ENCODE measurements around the gene PTPRZ1.
A peak's percentile ranks its signal among the peaks of the same experiment; 100 is the strongest.

PTPRZ1 gene

DNA sequence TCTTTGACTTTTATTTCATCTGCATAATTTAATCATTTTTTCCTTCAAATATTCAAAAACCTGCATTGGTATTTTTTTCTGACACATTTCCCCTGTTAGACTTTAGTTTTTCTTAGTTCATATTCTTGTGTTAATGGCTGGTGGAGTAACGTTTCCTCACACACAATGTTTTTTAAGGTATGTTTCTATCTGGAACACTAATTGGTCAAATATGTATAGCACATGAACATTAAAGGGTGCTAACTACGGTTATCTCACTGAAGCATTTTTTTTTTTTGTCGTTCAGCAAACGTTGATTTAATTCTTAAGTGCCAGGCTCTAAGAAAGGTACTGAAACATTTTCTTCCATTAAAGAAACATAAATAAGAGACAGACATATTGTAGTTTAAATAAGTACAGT, 87.7 kb downstream of the PTPRZ1 start:
- no peak for DNase-seq

DNA sequence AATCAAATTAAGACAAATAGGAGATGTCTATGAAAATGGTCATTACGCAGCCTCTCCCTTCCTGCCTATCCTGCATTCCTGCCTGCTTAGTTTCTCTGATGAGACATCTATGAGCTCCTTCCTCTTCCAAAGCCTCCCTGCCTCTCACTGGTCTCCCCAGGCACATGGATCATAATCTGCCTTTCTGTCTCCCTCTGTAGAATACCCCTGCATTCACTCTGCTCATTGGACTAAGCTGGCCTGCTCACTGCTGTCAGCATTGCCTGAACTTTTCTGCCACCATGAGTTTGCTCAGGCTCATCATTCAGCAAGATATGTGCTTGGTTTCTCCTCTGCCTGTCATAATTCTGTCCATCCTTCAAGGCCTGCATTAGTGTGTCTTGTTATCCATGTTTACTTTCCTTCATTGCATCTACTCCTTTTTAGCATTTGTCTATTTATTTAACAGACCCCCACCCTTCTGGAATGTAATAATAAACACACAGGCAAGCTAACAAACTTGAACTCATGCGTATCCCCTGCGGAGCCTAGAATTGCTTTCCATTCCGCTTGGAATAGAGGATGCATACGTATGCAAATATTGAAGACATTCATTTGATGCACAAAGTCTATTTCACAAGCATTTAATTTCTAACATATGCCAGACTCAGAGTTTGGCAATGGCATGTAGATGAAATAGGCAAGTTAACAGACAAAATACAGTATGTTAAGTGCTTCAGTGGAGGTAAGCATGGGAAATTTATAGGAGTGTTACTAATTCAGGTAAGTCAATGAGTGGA, 88.3 kb downstream of the PTPRZ1 start:
- DNase-seq, result no peak

DNA sequence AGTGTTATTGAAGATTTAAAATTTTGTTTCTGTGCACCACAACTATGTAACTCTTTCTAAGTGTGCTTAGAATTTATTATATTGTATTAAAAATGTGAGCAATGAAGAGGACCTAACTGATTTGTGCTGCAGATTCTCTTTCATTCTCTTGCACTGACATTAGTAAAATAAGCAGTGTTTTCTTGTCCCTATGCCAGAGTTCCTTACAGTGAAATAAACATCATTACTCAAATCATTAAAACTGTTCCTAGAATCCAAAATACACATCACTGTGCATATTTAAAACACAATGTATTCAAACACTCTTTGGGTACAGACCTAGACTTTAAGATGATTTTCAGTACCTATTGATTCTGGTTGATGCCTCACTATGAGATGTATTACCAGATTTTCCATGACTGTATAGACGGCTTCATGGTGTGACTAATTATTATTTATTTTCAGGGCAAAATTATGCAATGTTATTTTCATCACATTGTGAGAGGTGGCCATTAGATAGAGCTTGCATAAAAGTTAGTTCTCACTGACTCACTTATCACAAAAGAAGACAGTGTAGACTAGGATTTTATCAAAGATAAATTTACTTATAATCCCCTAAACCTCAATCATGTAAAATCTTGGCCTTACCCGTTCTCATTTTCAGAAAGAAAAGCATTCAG, 93.4 kb downstream of the PTPRZ1 start:
- no peak for DNase-seq

DNA sequence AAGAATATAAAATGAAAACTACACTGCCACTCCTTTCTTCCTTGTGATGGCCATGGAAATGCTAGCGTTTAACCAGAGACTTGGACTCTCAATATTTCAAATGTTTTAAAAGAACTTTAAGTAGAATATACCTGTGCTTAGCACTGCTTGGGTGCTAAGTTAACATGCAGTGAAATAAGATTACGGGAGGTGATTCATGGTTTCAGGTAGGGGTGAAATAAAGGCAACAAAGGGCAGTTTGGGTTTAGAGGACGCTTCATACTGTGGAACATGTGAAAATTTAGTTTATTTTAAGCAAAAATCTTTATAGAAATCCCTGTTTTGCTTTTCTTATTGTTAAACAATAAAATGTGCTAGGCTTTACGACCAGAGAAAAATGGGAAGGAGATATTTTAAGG, 94.0 kb downstream of the PTPRZ1 start:
- no peak for DNase-seq

DNA sequence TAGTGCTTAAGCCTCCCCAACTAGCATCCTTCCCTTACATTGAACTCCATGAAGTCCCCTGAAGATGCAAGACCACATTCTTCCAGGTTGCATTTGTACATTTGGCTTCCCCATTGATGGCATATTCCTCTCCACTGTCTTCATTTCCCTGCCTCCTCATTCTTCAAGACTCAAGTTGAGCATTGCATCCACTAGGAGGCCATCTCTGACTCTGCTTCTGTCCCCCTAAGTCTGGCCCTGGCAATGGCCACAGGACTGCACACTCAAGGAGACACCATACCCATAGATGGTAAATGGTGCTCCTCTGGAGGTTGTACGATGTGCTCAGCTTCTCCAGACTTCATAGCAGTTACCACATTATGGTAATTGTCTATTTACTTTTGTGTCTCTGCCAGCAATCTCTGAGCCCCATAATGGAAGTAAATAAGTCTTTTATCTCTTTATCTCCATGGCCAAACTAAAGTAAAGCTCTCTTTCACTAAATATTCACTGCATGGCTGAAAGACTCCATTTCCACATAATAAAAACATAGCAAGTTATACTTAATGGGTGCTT, 112.6 kb downstream of the PTPRZ1 start:
- no peak for DNase-seq

DNA sequence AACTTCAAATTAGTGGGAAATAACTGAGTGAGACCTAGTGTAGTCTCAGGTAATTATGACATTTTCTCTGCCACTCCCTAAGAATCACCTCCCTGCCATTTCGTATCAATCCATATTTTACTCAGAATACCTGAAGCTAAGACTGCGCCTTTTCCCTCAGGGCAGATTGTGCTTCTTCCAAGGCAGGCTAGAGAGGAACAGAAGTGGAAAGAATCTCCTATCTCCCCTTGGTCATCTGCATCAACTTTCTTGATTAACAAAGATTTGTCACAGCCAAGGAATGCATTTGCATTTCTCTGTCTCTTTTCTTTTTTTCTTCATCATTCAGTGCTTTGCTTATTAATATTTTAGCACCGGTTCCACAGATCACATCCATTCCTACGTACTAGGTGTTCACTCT, 119.1 kb downstream of the PTPRZ1 start:
- no peak for DNase-seq

DNA sequence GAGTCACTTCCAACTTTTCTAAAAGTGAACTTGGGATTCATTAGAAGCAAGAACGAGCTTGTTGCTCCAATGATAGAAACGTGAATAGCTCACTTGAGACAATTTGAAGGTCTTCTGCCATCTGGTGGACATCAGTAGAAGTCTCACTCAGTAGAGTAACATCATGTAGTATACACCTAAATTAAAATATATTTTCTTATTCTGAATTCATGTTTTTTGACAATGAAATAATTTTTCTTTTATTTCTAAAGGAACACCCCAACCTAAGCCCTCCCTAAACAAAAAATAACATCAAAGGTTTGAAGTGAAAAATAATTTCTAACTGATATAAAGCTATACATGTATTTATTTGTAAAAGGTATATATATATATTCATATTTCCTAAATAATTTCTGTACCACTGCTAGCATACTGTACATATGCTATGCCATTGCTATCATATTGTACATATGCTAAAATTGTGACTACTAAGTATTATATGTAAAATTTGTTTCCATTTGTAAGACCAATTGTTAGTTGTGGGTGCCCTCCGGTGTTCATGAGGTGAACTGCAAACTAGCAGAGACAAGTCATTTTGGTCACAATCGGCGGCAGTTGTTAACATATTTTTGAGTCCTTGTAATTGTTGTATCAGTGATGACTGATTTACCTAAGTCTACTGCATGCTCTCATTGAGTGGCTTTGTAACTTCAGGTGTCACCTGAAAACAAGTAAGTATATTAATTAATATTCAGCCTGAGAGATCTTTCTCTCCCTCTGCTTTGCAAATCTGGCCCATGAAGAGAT, 121.9 kb downstream of the PTPRZ1 start:
- peak; percentile 47 to 69 for DNase-seq

DNA sequence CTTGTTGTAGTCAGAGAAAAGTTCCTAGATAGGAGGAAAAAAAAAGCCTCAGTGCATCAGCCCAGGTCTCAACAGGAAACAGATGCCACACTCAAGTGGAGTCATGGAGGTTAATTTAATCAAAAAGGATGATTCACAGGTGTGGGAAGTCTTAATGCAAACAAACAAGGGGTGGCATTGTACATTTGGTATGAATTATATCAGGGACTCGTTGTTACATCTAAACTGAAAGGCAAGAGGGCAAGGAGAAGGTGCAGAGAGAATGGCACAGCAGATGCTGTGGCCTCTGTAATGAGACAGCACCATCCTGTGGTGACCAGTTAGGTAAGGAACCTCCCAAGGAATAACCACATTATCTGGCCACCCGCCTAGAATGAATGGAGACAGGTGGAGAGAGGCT, 133.7 kb downstream of the PTPRZ1 start:
- peak; percentile 18 to 66 for DNase-seq

DNA sequence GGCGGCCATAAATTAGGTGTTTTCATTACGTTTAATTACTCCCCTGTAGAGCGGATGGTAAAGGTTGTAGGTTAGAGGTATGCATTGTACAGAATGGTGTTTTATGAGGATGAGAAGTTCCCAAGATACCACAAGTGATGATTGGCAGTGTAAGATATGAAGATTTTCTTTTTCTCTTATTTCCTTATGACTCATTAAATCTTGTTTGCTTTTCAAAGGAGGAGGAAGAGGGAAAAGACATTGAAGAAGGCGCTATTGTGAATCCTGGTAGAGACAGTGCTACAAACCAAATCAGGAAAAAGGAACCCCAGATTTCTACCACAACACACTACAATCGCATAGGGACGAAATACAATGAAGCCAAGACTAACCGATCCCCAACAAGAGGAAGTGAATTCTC, 137.2 kb downstream of the PTPRZ1 start:
- DNase-seq, result no peak

DNA sequence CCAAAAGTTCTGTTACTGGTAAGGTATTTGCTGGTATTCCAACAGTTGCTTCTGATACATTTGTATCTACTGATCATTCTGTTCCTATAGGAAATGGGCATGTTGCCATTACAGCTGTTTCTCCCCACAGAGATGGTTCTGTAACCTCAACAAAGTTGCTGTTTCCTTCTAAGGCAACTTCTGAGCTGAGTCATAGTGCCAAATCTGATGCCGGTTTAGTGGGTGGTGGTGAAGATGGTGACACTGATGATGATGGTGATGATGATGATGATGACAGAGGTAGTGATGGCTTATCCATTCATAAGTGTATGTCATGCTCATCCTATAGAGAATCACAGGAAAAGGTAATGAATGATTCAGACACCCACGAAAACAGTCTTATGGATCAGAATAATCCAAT, 140.1 kb downstream of the PTPRZ1 start:
- DNase-seq, result no peak

DNA sequence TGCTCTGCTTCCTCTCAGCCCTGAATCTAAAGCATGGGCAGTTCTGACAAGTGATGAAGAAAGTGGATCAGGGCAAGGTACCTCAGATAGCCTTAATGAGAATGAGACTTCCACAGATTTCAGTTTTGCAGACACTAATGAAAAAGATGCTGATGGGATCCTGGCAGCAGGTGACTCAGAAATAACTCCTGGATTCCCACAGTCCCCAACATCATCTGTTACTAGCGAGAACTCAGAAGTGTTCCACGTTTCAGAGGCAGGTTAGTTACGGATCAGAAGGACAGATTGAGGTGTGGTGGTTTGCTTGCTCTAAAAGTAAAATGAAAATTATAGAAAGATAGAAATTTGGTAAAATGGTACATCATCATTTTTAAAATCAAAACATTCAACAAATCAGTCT, 140.7 kb downstream of the PTPRZ1 start:
- no peak for DNase-seq

DNA sequence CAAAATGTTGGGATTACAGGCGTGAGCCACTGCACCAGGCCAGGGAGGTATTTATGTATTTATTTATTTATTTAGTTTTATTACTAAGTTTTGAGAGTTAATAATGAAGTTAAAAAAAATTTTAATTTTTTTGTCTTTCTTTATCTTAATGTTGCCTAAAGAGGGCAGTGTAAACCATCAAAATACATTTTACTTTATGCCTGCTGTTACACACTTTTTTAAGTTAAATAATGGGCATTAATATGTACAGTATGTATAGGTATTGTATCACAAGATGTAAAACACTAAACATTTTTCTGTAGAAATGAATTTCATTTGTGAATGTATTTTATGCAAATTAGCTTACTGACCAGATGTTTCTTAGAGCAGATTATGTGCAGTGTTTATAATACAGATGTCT, 141.7 kb downstream of the PTPRZ1 start:
- peak in 1 of 2 experiments; percentile 7 for DNase-seq

DNA sequence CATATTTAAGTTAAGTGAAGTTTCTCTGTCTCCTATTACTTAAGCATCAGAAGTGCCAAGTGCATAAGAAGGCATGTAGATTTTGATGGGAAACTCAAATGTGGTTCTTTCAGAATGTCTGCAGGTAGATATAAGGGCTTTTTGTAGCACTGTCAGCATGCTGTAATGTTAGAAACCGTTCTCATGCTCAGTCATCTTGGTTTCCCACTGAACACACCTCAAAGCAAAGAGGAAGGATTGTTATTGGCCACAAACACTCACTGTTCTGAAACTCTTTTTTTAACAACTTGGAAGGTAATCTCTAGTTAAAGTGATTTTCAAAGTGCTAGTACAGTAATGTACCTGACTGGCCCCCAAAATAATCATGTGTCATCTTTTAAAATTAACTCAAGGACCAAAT, 145.1 kb downstream of the PTPRZ1 start:
- no peak for DNase-seq

DNA sequence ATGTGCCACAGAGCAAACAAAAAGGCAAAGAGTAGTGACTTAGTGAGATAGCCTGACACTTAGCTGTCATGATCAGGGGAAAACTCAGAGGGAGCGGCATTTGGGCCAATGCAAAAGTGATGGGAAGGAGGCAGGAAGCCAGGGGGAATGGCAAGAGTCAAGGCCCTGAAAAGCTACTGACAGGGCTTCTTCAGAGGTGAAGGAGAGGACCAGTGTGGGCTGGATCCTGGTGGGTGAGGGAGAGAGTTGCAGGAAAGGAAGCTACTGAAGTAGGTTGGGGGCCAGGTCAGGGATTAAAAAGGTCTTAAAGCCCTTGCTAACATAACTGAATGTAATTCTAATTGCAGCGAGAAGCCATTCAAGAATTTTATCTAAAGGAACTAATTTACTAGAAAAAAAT, 154.1 kb downstream of the PTPRZ1 start:
- no peak for DNase-seq

DNA sequence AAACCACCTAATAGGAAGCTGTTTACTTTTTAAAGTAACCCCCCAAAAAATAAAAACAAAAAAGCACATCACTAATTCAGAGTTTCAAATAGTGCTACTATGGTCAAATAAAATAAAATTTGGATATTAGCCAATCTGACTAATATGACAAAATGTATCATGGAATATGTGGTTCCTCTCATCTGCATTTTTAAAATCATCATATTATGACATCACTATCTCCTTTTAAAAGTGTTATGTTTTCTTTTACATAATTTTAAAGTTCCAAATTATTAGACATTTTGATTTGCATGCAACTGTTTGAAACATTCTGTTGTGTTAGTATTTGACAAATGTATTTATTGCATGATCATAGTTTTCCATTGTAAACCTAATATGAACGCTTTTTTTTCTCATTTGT, 160.7 kb downstream of the PTPRZ1 start:
- DNase-seq, result no peak

DNA sequence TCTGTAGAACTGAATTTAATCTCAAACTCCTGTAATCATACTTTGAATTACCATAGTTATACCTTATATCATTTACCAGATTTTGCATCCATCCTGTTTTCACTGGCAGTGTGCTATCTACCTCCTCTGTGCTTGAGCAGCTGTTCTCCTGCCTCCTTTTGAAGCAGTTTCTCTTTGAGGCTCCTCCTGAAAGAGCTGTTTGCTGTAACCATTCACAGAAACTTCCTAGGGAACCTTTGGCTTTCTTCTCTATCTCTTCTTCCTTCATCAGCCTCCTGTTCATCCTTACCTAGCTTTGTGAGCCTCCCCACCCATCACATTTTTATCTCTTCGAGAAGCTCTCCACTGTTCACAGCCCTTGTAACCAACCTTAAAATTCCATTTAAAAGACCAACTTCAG, 162.9 kb downstream of the PTPRZ1 start:
- no peak for DNase-seq

DNA sequence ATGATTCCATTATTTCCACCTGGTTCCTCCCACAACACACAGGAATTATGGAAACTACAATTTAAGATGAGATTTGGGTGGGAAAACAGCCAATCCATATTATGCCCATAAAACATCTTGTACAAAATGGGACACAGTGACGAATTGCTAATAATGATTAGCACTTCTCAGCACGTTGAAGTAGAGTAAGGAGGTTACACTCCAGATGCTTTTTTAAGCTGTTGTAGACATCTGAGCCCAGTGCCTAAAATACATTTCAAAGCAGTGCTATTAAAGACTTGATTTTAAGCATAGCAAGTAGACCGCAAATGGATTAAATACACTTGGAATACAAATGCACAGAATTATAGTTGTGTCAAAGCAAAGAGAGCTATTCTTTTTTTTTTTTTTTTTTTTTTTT, 165.2 kb downstream of the PTPRZ1 start:
- DNase-seq, result peak; percentile 2 to 64

DNA sequence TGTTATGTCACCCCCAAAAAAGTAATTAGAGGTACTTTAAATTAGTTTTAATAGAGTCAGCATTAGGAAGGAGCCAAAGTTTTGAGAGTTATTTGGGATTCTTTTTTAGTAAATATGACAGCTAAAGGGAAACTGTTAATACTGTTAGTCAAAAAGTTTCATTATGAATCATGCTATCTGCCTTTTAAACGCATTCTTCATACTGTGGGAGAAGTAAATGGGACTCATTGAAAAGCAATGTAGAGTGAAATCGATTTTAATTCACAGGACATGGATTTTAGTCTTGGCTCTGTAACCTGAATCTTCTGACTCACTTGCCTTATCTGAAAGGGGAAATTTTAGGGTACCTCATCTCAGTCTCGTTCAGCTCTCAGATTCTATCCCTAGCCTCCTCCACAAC, 165.9 kb downstream of the PTPRZ1 start:
- DNase-seq, result no peak

DNA sequence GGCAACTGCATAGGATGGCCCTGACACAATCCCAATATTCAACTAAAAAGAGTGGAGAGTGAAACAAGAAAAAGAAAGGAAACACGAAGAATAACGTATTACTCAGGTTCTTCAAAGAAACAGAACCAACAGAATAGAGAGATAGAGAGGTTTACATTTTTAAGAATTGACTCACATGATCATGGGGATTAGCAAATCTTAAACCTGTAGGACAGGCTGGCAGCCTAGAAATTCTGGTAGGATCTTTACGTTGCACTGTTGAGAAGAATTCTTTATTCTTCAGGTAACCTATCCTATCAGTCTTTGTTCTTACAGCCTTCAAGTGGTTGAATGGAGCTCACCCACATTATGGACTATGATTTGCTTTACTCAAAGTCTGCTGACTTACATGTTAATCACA, 167.2 kb downstream of the PTPRZ1 start:
- no peak for DNase-seq

DNA sequence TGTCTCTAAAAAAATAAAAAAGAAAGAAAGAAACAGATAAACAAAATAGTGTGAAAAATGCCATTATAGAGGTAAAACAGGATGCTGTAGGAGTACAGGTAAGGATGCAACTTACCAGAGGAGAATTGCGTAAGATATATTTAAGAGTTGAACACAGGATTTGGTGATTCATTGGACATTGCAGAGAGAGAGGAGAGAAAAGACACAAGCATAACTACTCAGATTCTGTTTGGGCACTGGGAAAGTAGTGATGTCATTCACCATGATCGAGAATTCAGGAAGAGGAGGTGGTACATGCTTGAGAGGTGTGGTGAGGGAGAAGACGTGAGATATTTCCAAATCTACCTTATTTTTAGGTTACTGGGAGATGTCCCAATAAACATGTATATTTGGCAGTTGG, 173.4 kb downstream of the PTPRZ1 start:
- no peak for DNase-seq

DNA sequence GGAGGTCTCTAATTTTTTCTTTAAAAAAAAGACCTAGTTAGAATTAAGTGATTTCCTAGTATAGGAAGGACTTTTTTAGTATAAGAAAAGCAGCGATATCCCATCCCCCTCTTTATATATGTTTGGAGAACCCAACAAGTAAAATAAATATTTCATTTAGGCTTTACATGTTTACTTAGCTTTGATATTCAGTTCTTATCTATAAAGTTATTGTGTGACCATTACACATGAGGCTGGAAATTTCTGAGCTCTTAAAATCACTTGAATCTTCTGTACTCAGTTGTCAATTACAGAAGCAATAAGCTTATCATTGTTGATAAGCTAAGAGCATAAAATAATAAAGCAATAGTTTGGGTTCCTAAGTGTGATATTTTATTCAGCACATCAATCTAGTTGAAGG, 181.4 kb downstream of the PTPRZ1 start:
- no peak for DNase-seq

DNA sequence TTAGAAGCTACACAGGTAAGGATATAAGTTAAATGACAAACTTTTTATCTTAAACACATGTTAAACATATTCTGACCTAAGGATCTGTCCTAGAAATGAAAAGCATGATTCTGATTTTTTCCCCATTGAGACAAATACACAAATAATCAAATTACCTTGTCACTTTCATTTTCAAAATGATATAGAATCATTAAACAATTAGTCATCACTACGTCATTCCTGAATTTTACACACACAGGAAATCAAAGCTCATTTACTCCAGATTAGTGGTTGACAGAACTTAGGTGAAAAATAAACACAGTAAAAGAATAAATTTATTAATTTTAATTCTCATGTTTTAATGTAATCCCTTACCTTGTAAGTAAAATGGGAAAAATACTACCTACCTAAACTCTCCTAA, 182.1 kb downstream of the PTPRZ1 start:
- DNase-seq, result no peak

DNA sequence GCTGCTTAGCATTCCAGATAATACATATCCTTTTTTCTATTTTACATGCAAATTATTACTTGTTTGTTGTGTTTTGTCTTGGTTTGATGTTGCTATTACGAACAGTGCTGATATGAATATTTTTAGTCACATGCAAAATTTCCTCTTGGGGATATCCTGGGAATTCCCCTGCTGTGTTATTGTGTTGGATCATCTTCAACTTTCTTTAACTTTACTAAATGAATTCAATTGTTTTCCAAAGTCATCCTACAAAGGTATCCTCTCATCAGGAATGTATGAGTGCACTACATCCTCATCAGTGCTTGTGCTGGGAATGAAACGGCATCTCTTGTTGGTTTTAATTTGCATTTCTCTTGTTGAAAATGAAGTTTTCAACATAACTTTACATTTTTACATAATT, 184.0 kb downstream of the PTPRZ1 start:
- no peak for DNase-seq

DNA sequence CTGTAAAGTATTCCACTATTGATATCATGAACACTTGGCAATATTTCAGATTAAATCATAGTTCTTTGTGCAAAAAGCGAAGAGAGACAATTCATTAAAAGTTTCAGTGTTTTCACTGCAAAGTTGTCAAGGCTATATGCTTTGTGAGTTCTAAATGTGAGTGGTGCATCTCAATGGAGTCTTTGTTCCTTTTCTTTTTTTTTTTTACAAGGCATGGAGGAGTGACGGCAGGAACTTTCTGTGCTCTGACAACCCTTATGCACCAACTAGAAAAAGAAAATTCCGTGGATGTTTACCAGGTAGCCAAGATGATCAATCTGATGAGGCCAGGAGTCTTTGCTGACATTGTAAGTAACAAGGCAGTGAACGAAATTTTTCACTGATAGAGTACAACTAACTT, 186.6 kb downstream of the PTPRZ1 start:
- no peak for DNase-seq
